OCI-LY3 (cell line): ENCODE data around the gene ELF1.

Experiments used
- H2AFZ ChIP-seq: fragments of 200-600, 300-600 bp; shearing (Covaris generic); 2 replicates; pipeline ENCODE4 v1.6.0; 2014; ENCODE audit warnings: antibody characterized with exemption, low read depth, low read length
- H3K27ac ChIP-seq: fragments of 200-600, 300-600 bp; sonication (generic); 2 replicates; pipeline ENCODE4 v1.5.1; 2014; ENCODE audit warnings: mild to moderate bottlenecking, low read length, moderate library complexity, mixed read lengths
- H3K27me3 ChIP-seq: fragments of 200-600, 300-600 bp; sonication (generic); 2 replicates; pipeline ENCODE4 v1.6.1; 2014; ENCODE audit warnings: low read depth, low read length, mixed read lengths
- H3K36me3 ChIP-seq: fragments of 200-600, 300-600 bp; sonication (generic); replicated peaks from 2 replicates; pipeline ENCODE3; 2014; ENCODE audit warnings: low read depth, low read length, mixed read lengths
- H3K4me1 ChIP-seq: fragments of 300-600, 200-600 bp; sonication (generic); 2 replicates; pipeline ENCODE4 v1.6.1; 2014; ENCODE audit warnings: low read length, mixed read lengths
- H3K4me2 ChIP-seq: fragments of 200-600, 300-600 bp; sonication (generic); 2 replicates; pipeline ENCODE4 v1.6.1; 2014; ENCODE audit warnings: low read length, mixed read lengths
- H3K4me3 ChIP-seq: fragments of 300-600, 200-600 bp; sonication (generic); 2 replicates; pipeline ENCODE4 v1.5.1; 2014; ENCODE audit warnings: antibody characterized with exemption, mild to moderate bottlenecking, low read length, moderate library complexity
- H3K79me2 ChIP-seq: fragments of 300-600, 200-600 bp; shearing (Covaris generic); 2 replicates; pipeline ENCODE4 v1.6.1; 2014; ENCODE audit warnings: mild to moderate bottlenecking, low read length, mixed read lengths
- H3K9ac ChIP-seq: fragments of 300-600, 200-600 bp; shearing (Covaris generic); 2 replicates; pipeline ENCODE4 v1.6.0; 2014; ENCODE audit warnings: mild to moderate bottlenecking, low read length, moderate library complexity
- H3K9me3 ChIP-seq: fragments of 200-600, 300-600 bp; shearing (Covaris generic); 2 replicates; pipeline ENCODE4 v1.6.1; 2014; ENCODE audit warnings: low read length, mixed read lengths; ENCODE audit not compliant: insufficient read depth
- H4K20me1 ChIP-seq: fragments of 200-600, 300-600 bp; sonication (generic); 2 replicates; pipeline ENCODE4 v1.6.1; 2016; ENCODE audit warnings: low read length, mixed read lengths; ENCODE audit not compliant: insufficient read depth
- EZH2phosphoT487 ChIP-seq: fragments of 200-600 bp; shearing (Covaris generic); IDR thresholded peaks from 2 replicates; pipeline ENCODE4 v1.6.1; 2018; ENCODE audit warnings: antibody characterized with exemption, mixed run types, low read depth
- TF ChIP-seq, protein P1 (sequence below): fragments of 200-600, 300-600 bp; sonication (generic); IDR thresholded peaks from 2 replicates; pipeline ENCODE4 v1.5.1; 2014; ENCODE audit warnings: antibody characterized with exemption, low read length, low read depth

ELF1 gene

DNA sequence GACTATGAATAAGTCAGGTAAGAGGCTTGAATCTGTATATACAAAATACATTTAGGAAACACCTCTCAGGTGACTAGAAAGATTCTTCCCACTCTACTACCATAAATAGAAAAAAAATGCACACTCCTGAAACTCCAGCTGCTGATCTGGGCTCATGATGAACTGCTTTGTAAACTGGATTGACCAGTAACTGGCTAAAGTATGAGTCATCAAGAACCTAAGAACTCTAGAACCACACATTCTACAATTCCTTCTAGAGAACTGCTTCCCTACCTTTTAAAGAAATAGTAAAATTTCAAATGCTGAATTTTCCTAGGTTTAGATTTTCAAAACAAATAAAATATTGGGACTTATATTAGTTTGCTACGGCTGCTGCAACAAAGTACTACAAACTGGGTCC, 55.2 kb downstream of the ELF1 start:
- no peaks in the 10 kb centered on the region for H3K9me3 ChIP-seq
- H3K9ac ChIP-seq, result no peak overlapping the region
- peaks cover 59% of the 10 kb centered on the region for H3K4me1 ChIP-seq
- TF ChIP-seq, protein P1, sequence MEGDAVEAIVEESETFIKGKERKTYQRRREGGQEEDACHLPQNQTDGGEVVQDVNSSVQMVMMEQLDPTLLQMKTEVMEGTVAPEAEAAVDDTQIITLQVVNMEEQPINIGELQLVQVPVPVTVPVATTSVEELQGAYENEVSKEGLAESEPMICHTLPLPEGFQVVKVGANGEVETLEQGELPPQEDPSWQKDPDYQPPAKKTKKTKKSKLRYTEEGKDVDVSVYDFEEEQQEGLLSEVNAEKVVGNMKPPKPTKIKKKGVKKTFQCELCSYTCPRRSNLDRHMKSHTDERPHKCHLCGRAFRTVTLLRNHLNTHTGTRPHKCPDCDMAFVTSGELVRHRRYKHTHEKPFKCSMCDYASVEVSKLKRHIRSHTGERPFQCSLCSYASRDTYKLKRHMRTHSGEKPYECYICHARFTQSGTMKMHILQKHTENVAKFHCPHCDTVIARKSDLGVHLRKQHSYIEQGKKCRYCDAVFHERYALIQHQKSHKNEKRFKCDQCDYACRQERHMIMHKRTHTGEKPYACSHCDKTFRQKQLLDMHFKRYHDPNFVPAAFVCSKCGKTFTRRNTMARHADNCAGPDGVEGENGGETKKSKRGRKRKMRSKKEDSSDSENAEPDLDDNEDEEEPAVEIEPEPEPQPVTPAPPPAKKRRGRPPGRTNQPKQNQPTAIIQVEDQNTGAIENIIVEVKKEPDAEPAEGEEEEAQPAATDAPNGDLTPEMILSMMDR, result no peak
- no peak for TF ChIP-seq EZH2phosphoT487
- no peak overlapping the region for H3K4me2 ChIP-seq
- no peak overlapping the region for H3K27ac ChIP-seq
- H4K20me1 ChIP-seq, result peaks cover 74% of the 10 kb centered on the region
- H3K4me3 ChIP-seq, result no peak overlapping the region
- no peak overlapping the region for H2AFZ ChIP-seq
- peaks cover 4% of the 10 kb centered on the region for H3K36me3 ChIP-seq
- H3K79me2 ChIP-seq, result peaks cover 96% of the 10 kb centered on the region
- H3K27me3 ChIP-seq, result no peaks in the 10 kb centered on the region

- Histone ChIP-seq H4K20me1 (peaks cover 59% of the 10 kb centered on the region), H3K79me2 (peaks cover 80% of the 10 kb centered on the region), H3K4me2 (peak overlapping the region; percentile 81), H3K36me3 (peaks cover 18% of the 10 kb centered on the region), H3K27ac (peak overlapping the region; percentile 76), H2AFZ (no peak overlapping the region), H3K4me1 (peaks cover 42% of the 10 kb centered on the region), H3K27me3 (no peaks in the 10 kb centered on the region), H3K9me3 (no peaks in the 10 kb centered on the region), H3K4me3 (peak overlapping the region; percentile 52), H3K9ac (peak overlapping the region; percentile 48)
- TF ChIP-seq, protein P1, result no peak
- no peak for TF ChIP-seq EZH2phosphoT487
Observed at GRCh38 chr13:40961826-40962225, 57.3 kb downstream of the ELF1 start.

DNA sequence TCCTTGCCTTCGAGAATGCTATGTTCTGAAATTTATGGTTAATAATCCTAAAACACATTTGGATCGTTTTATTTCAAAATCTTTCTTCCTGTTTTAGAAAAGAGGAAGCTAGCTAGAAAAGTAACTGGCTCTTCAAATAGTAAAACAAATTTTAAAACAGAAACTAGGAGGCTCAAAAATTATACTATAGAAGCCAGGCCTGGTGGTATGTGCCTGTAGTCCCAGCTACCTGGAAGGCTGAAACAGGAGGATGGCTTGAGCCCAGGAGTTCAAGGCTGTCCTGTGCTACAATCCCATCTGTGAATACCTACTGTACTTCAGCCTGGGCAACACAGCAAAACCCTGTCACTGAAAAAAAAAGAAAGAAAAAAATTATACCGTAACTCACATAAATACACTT, 57.9 kb downstream of the ELF1 start:
- H3K36me3 ChIP-seq, result peaks cover 18% of the 10 kb centered on the region
- peaks cover 73% of the 10 kb centered on the region for H3K79me2 ChIP-seq
- H3K27me3 ChIP-seq, result no peaks in the 10 kb centered on the region
- H3K27ac ChIP-seq, result peak overlapping the region; percentile 76
- H3K9ac ChIP-seq, result peak overlapping the region; percentile 48
- TF ChIP-seq EZH2phosphoT487, result no peak
- TF ChIP-seq, protein P1, result no peak
- peaks cover 36% of the 10 kb centered on the region for H3K4me1 ChIP-seq
- no peak overlapping the region for H2AFZ ChIP-seq
- peak overlapping the region; percentile 52 for H3K4me3 ChIP-seq
- H3K4me2 ChIP-seq, result peak overlapping the region; percentile 81
- peaks cover 53% of the 10 kb centered on the region for H4K20me1 ChIP-seq
- H3K9me3 ChIP-seq, result no peaks in the 10 kb centered on the region

- peak overlapping the region; percentile 76 for H3K27ac ChIP-seq
- H3K4me1 ChIP-seq, result peaks cover 34% of the 10 kb centered on the region
- peaks cover 48% of the 10 kb centered on the region for H4K20me1 ChIP-seq
- H3K4me3 ChIP-seq, result peak overlapping the region; percentile 52; the same call in 1 of the 2 replicates
- H2AFZ ChIP-seq, result no peak overlapping the region
- H3K79me2 ChIP-seq, result peaks cover 68% of the 10 kb centered on the region
- peaks cover 18% of the 10 kb centered on the region for H3K36me3 ChIP-seq
- no peaks in the 10 kb centered on the region for H3K27me3 ChIP-seq
- no peaks in the 10 kb centered on the region for H3K9me3 ChIP-seq
- H3K4me2 ChIP-seq, result peak overlapping the region; percentile 81
- TF ChIP-seq, protein P1, result no peak
- no peak for TF ChIP-seq EZH2phosphoT487
- peak overlapping the region; percentile 48; the same call in 1 of the 2 replicates for H3K9ac ChIP-seq
Observed at GRCh38 chr13:40960716-40961115, 58.4 kb downstream of the ELF1 start.
